Caco-2 (cell line): ENCODE data around the gene PDE4D. TPM values are rescaled to one million over a fixed set of nuclear protein-coding genes. Genes with fewer than 3 reads are reported as not detected.

Experiments
- BruUV-seq: library from RNA; stranded (reverse); fragments of 400-500 nt; replicated peaks from 2 replicates; lab custom pipeline; 2021; lab: Mats Ljungman, UMichigan
- CTCF ChIA-PET: fragments of 300-600 bp; sonication (Branson Sonifier 250); formaldehyde crosslinking; loops from one replicate; lab custom pipeline; 2022; ENCODE audit warnings: antibody characterized with exemption; lab: Charles Lee
- POLR2A ChIA-PET: fragments of 300-600 bp; sonication (Branson Sonifier 250); formaldehyde crosslinking; loops from one replicate; lab custom pipeline; 2022; ENCODE audit warnings: antibody characterized with exemption; lab: Charles Lee
- DNase-seq, 2 experiments: peaks; one replicate each; pipeline versions ENCODE4 v3.0.0 to v3.0.0-alpha.2; 2020 to 2022
- H3K27me3 ChIP-seq: replicated peaks from 2 replicates; pipeline ENCODE4 v1.6.0; 2011; ENCODE audit warnings: low read length; ENCODE audit not compliant: control insufficient read depth, insufficient read depth
- H3K36me3 ChIP-seq: 2 replicates; pipeline ENCODE4 v1.5.1; 2011; ENCODE audit warnings: low read length; ENCODE audit not compliant: control insufficient read depth, insufficient read depth
- H3K4me1 ChIP-seq: fragments of 250-450 bp; sonication (Bioruptor Pico); 2 replicates; pipeline ENCODE4 v1.5.1; 2020; ENCODE audit warnings: mild to moderate bottlenecking
- H3K4me3 ChIP-seq: 2 replicates; pipeline ENCODE4 v1.5.1; 2011; ENCODE audit warnings: low read depth, mild to moderate bottlenecking, control low read depth, low read length
- H3K9me3 ChIP-seq: fragments of 250-450 bp; sonication (Bioruptor Pico); 2 replicates; pipeline ENCODE4 v1.5.1; 2020; ENCODE audit warnings: mild to moderate bottlenecking, moderate library complexity
- H3K27ac Mint-ChIP-seq: one replicate; pipeline ENCODE4 v1.8.0; 2022; ENCODE audit warnings: mixed read lengths; ENCODE audit not compliant: unreplicated experiment
- H3K27me3 Mint-ChIP-seq: one replicate; pipeline ENCODE4 v1.8.0; 2022; ENCODE audit warnings: mixed read lengths; ENCODE audit not compliant: insufficient read depth, unreplicated experiment
- H3K36me3 Mint-ChIP-seq: one replicate; pipeline ENCODE4 v1.8.0; 2022; ENCODE audit warnings: mild to moderate bottlenecking, mixed read lengths; ENCODE audit not compliant: insufficient read depth, unreplicated experiment
- H3K4me1 Mint-ChIP-seq: one replicate; pipeline ENCODE4 v1.8.0; 2022; ENCODE audit warnings: low read depth, mixed read lengths; ENCODE audit not compliant: unreplicated experiment
- H3K4me3 Mint-ChIP-seq: one replicate; pipeline ENCODE4 v1.8.0; 2022; ENCODE audit warnings: mild to moderate bottlenecking, moderate library complexity, mixed read lengths; ENCODE audit not compliant: unreplicated experiment
- H3K9me3 Mint-ChIP-seq: one replicate; pipeline ENCODE4 v1.8.0; 2022; ENCODE audit warnings: mixed read lengths; ENCODE audit not compliant: unreplicated experiment
- CTCF ChIP-seq, 2 experiments: fragments of 200-600 bp in 1 of 2; IDR thresholded peaks; 1 replicate in 1 of 2; 2 replicates in 1 of 2; pipeline versions ENCODE4 v1.5.1 to v1.8.0; 2011 to 2022; ENCODE audit warnings: antibody characterized with exemption in 1 of 2, control low read depth in 1 of 2, inconsistent platforms in 1 of 2, low read depth in 1 of 2, low read length in 1 of 2, mild to moderate bottlenecking in 1 of 2, moderate library complexity in 1 of 2; ENCODE audit not compliant: insufficient read depth in 1 of 2, severe bottlenecking in 1 of 2, unreplicated experiment in 1 of 2
- intact Hi-C: fragments of 100-400 bp; cut with micrococcal nuclease; formaldehyde crosslinking; loops from one replicate; pipeline ENCODE4 v1.10.0; 2022; ENCODE audit not compliant: unreplicated experiment
- total RNA-seq: library from RNA; stranded (reverse); gene quantifications from 2 replicates; pipeline ENCODE4 v1.2.3, GENCODE V29; 2022

Gene PDE4D
- total RNA-seq, 1 experiment from 2014 or later: 89.8 TPM

- intact Hi-C loops: loop anchor here (2.0 kb wide), 2 partner anchors 35 to 47 kb away; no protein-coding TSS in a partner anchor
- CTCF ChIA-PET: no interaction called here
- Mint-ChIP-seq H3K27ac (peak overlapping the region; percentile 9), H3K36me3 (no peaks in the 10 kb centered on the region), H3K9me3 (peaks cover 33% of the 10 kb centered on the region), H3K4me3 (peak overlapping the region; percentile 1), H3K27me3 (no peaks in the 10 kb centered on the region), H3K4me1 (peaks cover 54% of the 10 kb centered on the region)
- Histone ChIP-seq H3K36me3 (no peaks in the 10 kb centered on the region), H3K4me3 (no peak overlapping the region), H3K27me3 (no peaks in the 10 kb centered on the region), H3K9me3 (peaks cover 7% of the 10 kb centered on the region), H3K4me1 (peaks cover 42% of the 10 kb centered on the region)
- BruUV-seq: no TSS peak
- TF ChIP-seq CTCF (IDR thresholded peaks at IDR 0.05; ENCODE audit: insufficient read depth in 1 of 2, low read depth in 1 of 2, low read length in 1 of 2, severe bottlenecking in 1 of 2, unreplicated experiment in 1 of 2): no peak
- no peak for DNase-seq
- POLR2A ChIA-PET: no interaction called here
Observed at GRCh38 chr5:59301727-59302126, 591.8 kb downstream of the PDE4D start.

GRCh38 chr5:59300930-59301329 lies 592.6 kb downstream of the PDE4D start:
- no peaks in the 10 kb centered on the region for H3K27me3 ChIP-seq
- POLR2A ChIA-PET: no interaction called here
- Mint-ChIP-seq H3K27ac (peak overlapping the region; percentile 9), H3K9me3 (peaks cover 33% of the 10 kb centered on the region), H3K4me3 (no peak overlapping the region), H3K36me3 (no peaks in the 10 kb centered on the region), H3K4me1 (peaks cover 58% of the 10 kb centered on the region), H3K27me3 (no peaks in the 10 kb centered on the region)
- no peak overlapping the region for H3K4me3 ChIP-seq
- no peaks in the 10 kb centered on the region for H3K36me3 ChIP-seq
- peaks cover 7% of the 10 kb centered on the region for H3K9me3 ChIP-seq
- peaks cover 50% of the 10 kb centered on the region for H3K4me1 ChIP-seq
- no TSS peak for BruUV-seq
- no peak for TF ChIP-seq CTCF (IDR thresholded peaks at IDR 0.05; ENCODE audit: insufficient read depth in 1 of 2, low read depth in 1 of 2, low read length in 1 of 2, severe bottlenecking in 1 of 2, unreplicated experiment in 1 of 2)
- CTCF ChIA-PET: interaction anchor here (0.6 kb wide), 1 partner anchor 150 kb away, joined by 3 read pairs; no protein-coding TSS in a partner anchor
- DNase-seq: peak; percentile 54 to 71
- intact Hi-C loops: no loop called here

- no peak overlapping the region for H3K27ac Mint-ChIP-seq
- ChIA-PET CTCF (no interaction called here), POLR2A (no interaction called here)
Observed at GRCh38 chr5:59299006-59299405, 594.5 kb downstream of the PDE4D start.

More at GRCh38 chr5:59299006-59299405, 594.5 kb downstream of the PDE4D start:
- TF ChIP-seq CTCF (IDR thresholded peaks at IDR 0.05; ENCODE audit: insufficient read depth in 1 of 2, low read depth in 1 of 2, low read length in 1 of 2, severe bottlenecking in 1 of 2, unreplicated experiment in 1 of 2): no peak
- no peak overlapping the region for H3K4me3 ChIP-seq
- Mint-ChIP-seq H3K27me3 (no peaks in the 10 kb centered on the region), H3K4me1 (peaks cover 57% of the 10 kb centered on the region), H3K36me3 (no peaks in the 10 kb centered on the region), H3K9me3 (peaks cover 24% of the 10 kb centered on the region), H3K4me3 (no peak overlapping the region)
- H3K4me1 ChIP-seq: peaks cover 53% of the 10 kb centered on the region
- intact Hi-C loops: no loop called here
- H3K9me3 ChIP-seq: peaks cover 7% of the 10 kb centered on the region; the same call in 1 of the 2 replicates
- no peak for DNase-seq
- no peaks in the 10 kb centered on the region for H3K36me3 ChIP-seq
- BruUV-seq: no TSS peak
- H3K27me3 ChIP-seq: no peaks in the 10 kb centered on the region
